Chondrocyte (in vitro differentiated cells): ENCODE measurements around the gene NMNAT1. TPM values are rescaled to one million over a fixed set of nuclear protein-coding genes. Genes with fewer than 3 reads are reported as not detected.

Source experiments
- DNase-seq: peaks from one replicate; pipeline ENCODE4 v3.0.0; 2021; ENCODE audit warnings: mixed read lengths, low spot score
- H3K27ac Mint-ChIP-seq: one replicate; pipeline ENCODE4 v1.8.0; 2021; ENCODE audit warnings: mild to moderate bottlenecking, moderate library complexity, mixed read lengths; ENCODE audit not compliant: unreplicated experiment
- H3K27me3 Mint-ChIP-seq: 2 replicates; pipeline ENCODE4 v1.8.0; 2021; ENCODE audit warnings: low read depth, mixed read lengths
- H3K36me3 Mint-ChIP-seq: 2 replicates; pipeline ENCODE4 v1.8.0; 2021; ENCODE audit warnings: low read depth, mixed read lengths
- H3K4me1 Mint-ChIP-seq: 2 replicates; pipeline ENCODE4 v1.8.0; 2021; ENCODE audit warnings: low read depth, mild to moderate bottlenecking, mixed read lengths
- H3K4me3 Mint-ChIP-seq: one replicate; pipeline ENCODE4 v1.8.0; 2021; ENCODE audit warnings: mild to moderate bottlenecking, moderate library complexity, mixed read lengths; ENCODE audit not compliant: unreplicated experiment
- H3K9me3 Mint-ChIP-seq: 2 replicates; pipeline ENCODE4 v1.8.0; 2021; ENCODE audit warnings: low read depth, mixed read lengths
- total RNA-seq: library from RNA; stranded (reverse); gene quantifications from 3 replicates; pipeline ENCODE4 v1.2.1, GENCODE V29; 2021
- TF ChIP-seq, protein P1 (sequence below): fragments of 200-600 bp; sonication (generic); IDR thresholded peaks from 2 replicates; pipeline ENCODE4 v1.5.0; 2021; ENCODE audit warnings: antibody characterized with exemption, mild to moderate bottlenecking, moderate library complexity

NMNAT1 gene
- total RNA-seq, 1 donor from 2014 or later = 13.8 TPM

DNA sequence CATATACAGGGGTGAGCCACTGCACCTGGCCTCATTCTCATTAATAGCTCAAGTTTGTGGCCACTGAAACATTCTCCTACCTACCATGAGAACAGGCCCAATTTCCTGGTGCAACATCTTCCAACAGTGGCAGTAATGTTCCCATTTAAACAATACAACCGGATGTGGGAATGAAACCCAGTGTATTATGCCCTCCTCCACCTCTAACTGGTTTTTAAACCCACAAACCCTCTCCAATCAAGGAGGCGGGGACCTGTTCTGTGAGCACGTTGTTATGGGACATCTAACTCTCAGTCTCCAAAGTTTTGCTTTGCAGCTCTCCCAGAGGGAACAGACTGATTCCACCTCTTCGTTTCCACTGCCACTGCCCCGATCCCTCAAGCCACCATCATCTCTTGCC lies 35.8 kb upstream of the NMNAT1 start:
- H3K27ac Mint-ChIP-seq = no peak overlapping the region
- H3K27me3 Mint-ChIP-seq = no peaks in the 10 kb centered on the region
- H3K36me3 Mint-ChIP-seq = no peaks in the 10 kb centered on the region
- DNase-seq = no peak
- no peaks in the 10 kb centered on the region for H3K9me3 Mint-ChIP-seq
- peaks cover 39% of the 10 kb centered on the region for H3K4me1 Mint-ChIP-seq
- no peak overlapping the region for H3K4me3 Mint-ChIP-seq
- TF ChIP-seq, protein P1, sequence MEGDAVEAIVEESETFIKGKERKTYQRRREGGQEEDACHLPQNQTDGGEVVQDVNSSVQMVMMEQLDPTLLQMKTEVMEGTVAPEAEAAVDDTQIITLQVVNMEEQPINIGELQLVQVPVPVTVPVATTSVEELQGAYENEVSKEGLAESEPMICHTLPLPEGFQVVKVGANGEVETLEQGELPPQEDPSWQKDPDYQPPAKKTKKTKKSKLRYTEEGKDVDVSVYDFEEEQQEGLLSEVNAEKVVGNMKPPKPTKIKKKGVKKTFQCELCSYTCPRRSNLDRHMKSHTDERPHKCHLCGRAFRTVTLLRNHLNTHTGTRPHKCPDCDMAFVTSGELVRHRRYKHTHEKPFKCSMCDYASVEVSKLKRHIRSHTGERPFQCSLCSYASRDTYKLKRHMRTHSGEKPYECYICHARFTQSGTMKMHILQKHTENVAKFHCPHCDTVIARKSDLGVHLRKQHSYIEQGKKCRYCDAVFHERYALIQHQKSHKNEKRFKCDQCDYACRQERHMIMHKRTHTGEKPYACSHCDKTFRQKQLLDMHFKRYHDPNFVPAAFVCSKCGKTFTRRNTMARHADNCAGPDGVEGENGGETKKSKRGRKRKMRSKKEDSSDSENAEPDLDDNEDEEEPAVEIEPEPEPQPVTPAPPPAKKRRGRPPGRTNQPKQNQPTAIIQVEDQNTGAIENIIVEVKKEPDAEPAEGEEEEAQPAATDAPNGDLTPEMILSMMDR = no peak

DNA sequence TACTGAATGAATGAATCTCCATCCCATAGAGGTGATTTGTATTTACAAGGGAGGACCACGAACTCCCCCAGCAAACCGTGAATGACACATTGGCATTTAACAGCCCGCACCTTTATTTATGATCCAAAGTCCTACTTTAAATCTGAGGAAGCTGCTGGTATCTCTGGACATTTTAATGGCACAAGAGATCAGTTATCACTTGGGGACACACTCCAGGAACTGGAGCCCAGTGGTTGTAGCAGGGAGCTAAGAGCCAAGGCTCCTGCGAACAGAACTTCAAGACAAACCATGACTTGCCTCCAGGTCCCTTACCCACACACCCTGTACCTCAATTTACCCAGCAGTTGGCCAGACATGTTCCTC lies 34.4 kb upstream of the NMNAT1 start:
- Mint-ChIP-seq H3K36me3 (no peaks in the 10 kb centered on the region), H3K27ac (no peak overlapping the region), H3K4me3 (peak overlapping the region; percentile 80), H3K9me3 (no peaks in the 10 kb centered on the region), H3K27me3 (no peaks in the 10 kb centered on the region), H3K4me1 (peaks cover 39% of the 10 kb centered on the region)
- TF ChIP-seq, protein P1 = no peak
- no peak for DNase-seq

DNA sequence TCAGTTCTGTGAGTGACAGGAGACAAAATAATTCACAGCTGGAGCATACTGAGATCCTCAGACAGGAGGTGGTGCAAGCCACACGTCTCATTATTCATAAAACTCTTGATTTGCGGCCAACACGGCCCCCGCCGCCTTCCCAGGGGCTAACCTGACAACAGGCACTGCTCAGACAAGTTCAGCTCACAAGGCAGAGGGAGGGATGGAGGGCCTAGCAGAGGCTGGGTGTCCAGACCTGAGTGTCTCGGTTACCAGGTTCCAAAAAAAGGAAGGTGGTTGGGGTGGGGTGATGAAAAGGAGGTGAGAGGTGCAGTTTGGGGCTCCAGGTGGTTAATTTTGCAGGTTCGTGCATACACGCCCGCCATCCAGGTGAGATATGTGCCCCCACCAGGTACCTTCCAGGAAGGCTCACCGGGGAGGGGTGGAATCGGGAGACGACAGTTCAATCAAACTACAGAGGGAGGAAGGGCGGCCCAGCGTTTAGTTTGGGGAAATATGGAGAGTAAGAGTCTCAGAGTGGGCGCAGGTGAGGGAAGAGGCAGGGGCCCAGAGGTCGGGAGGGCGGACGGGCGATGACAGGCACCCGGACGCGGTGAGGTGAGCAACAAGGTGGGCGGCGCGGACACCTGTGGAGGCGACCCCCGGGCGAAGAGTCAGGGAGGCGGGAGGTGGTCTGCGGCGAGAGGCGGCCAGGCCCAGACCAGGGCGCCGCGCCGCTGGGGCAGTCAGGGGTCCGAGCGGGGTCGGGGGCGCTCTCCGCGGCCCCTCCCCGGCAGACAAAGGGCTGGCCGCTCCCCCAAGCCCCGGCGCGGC lies 33.8 kb upstream of the NMNAT1 start:
- DNase-seq = no peak
- H3K4me1 Mint-ChIP-seq = peaks cover 36% of the 10 kb centered on the region
- no peaks in the 10 kb centered on the region for H3K36me3 Mint-ChIP-seq

DNA sequence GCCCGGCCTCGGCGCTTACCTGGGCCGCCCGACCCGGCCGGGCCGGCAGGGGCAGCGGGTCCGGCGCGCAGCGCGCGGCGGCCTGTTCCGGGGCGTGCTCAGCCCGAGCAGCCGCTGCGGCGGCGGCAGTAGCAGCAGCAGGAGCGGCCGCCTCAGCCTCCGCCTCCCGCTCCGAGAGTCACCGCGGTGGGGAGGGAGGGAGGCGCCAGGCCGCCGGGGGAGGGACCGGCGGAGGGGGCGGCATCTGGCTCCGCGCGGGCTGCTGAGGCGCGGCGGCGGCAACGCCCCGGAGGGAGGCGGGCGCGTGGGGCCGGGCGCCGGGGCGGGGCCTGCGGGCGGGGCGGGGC lies 33.2 kb upstream of the NMNAT1 start, which contains the start of gene CTNNBIP1:
TSS of gene CTNNBIP1 (minus strand) at position 194 of the 347 bp plus-strand sequence. CDS start 38,205 bp downstream, outside the sequence.
- H3K36me3 Mint-ChIP-seq = no peaks in the 10 kb centered on the region
- H3K27ac Mint-ChIP-seq = peak within 1 kb of the TSS; percentile 99
- H3K4me1 Mint-ChIP-seq = peaks cover 30% of the 10 kb centered on the region
- no peaks in the 10 kb centered on the region for H3K9me3 Mint-ChIP-seq
- TF ChIP-seq, protein P1 = no peak
- DNase-seq = no peak
- H3K27me3 Mint-ChIP-seq = no peaks in the 10 kb centered on the region
- peak within 1 kb of the TSS; percentile 95 for H3K4me3 Mint-ChIP-seq

More for the DNA sequence above, 33.8 kb upstream of the NMNAT1 start:
- Mint-ChIP-seq H3K4me3 (peak overlapping the region; percentile 80), H3K27ac (peak overlapping the region; percentile 55), H3K9me3 (no peaks in the 10 kb centered on the region), H3K27me3 (no peaks in the 10 kb centered on the region)
- TF ChIP-seq, protein P1 = peak; percentile 25

DNA sequence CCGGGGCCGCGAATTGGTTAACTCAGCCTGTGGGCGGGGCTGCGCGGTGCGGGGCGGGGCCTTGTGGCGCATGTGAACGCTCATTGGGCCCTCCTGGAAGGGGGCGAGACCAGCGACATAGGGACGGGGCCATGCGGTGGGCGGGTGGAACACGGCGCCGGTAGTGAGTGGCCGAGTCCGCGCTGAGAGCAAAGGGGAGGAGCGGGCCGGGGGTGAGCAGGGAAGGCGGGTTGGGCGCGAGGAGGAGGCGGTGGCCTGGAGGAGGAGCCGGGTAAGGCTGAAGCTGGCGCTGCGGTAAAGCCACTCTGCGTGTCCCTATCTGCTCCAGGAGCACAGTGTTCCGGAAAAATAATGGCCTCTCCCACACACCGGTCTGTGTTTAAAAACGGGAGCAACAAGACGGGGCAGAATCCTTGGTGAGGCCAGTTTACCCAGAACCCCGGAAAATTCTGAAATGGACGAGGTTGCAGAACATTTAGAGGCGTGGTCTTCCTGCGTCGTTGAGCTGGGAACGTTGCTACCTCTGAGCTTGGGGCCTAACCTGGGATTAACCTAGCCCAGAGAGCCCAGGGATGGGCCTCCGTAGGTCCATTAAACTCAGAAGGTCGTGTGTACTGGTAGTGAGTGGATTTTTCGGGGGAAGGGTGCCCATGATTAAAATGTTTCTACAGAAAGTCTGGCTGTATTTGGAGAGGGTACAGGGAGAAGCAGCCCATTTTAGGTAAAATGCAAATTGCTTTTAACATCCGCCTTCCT lies 32.7 kb upstream of the NMNAT1 start:
- no peaks in the 10 kb centered on the region for H3K27me3 Mint-ChIP-seq
- H3K9me3 Mint-ChIP-seq = no peaks in the 10 kb centered on the region
- H3K4me3 Mint-ChIP-seq = peak overlapping the region; percentile 95
- H3K27ac Mint-ChIP-seq = peak overlapping the region; percentile 99
- TF ChIP-seq, protein P1 = no peak
- H3K4me1 Mint-ChIP-seq = peaks cover 25% of the 10 kb centered on the region
- peak; percentile 100 for DNase-seq
- no peaks in the 10 kb centered on the region for H3K36me3 Mint-ChIP-seq
